AG04450 (cell line): ENCODE measurements around the gene PHF21B. TPM values are rescaled to one million over a fixed set of nuclear protein-coding genes. Genes with fewer than 3 reads are reported as not detected.

Experiments used
- CTCF ChIA-PET: fragments of 300-600, 350-600 bp; formaldehyde crosslinking; extraction: SDS; loops from one replicate; lab custom pipeline; 2022; ENCODE audit warnings: antibody characterized with exemption, inconsistent platforms; lab: Charles Lee
- POLR2A ChIA-PET: fragments of 350-600 bp; formaldehyde crosslinking; extraction: SDS; loops from one replicate; lab custom pipeline; 2021; ENCODE audit warnings: antibody characterized with exemption, inconsistent platforms; lab: Yijun Ruan, JAX
- DNase-seq: peaks from one replicate; pipeline ENCODE4 v3.0.0-alpha.2; 2011; ENCODE audit warnings: low read depth, low spot score
- H3K27ac ChIP-seq: one replicate; pipeline ENCODE4 v1.5.1; 2012; ENCODE audit warnings: low read depth, low read length, control low read depth
- H3K27me3 ChIP-seq: one replicate; pipeline ENCODE4 v1.6.0; 2012; ENCODE audit warnings: low read length; ENCODE audit not compliant: control insufficient read depth, insufficient read depth
- H3K4me3 ChIP-seq: 2 replicates; pipeline ENCODE4 v1.5.1; 2011; ENCODE audit warnings: mild to moderate bottlenecking, low read depth, low read length, control low read depth
- H3K9me3 ChIP-seq: 2 replicates; pipeline ENCODE4 v1.5.1; 2012; ENCODE audit warnings: low read length; ENCODE audit not compliant: control insufficient read depth, insufficient read depth
- polyA plus RNA-seq: library from polyadenylated mRNA; depleted of rRNA; stranded (reverse); fragments of >200 nt; gene quantifications from 2 replicates; pipeline ENCODE4 v1.2.3, GENCODE V29; 2011
- TF ChIP-seq, protein P1 (sequence below): IDR thresholded peaks from 2 replicates; pipeline ENCODE4 v1.5.1; 2011; ENCODE audit warnings: low read depth, low read length, control low read depth, inconsistent platforms

PHF21B gene
- polyA plus RNA-seq, 1 experiment: not detected

DNA sequence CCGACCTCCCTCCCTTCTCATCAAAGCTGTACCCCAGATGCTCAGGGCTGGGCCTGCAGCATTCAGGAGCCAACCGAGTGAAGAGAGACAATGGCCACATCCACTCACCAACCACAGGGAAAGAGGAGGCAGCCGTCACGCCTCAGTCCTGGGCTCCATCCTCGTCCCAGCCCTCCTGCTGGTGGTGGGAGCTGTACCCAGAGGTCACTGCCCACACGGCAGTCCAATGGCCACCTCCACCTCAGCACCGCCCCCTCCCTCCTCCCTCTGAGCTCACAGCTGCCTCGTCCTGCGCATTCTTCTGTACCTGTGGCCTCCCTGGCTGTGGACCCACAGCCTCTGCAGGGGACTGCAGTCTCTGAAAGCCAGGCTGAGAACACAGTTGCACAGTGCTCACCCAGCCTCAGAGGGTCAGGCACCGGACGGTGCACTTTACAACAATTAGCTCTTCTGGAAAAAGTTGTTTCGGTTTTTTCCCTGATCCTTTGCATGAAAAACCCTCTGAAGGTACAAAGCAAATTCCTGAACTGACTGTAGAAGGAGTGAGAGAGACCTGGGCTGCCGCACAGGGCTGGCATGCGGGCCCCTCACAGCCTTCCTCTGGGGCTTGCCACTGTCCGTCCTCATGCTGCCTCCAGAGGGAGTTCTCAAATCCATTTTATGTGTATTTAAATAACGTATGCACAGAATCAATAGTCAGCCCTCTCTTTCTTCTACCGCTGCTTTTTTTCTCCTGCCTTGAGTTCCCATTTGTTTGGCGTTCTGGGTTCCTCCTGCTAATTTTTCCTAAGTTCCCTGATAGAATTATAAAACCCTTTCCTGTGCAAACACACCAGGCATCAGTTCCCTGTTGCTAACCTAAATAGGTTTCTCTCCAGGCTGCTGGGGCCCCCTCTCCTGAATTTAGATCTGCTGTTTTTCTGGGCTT is 52.7 kb downstream of the PHF21B start:
- TF ChIP-seq, protein P1, sequence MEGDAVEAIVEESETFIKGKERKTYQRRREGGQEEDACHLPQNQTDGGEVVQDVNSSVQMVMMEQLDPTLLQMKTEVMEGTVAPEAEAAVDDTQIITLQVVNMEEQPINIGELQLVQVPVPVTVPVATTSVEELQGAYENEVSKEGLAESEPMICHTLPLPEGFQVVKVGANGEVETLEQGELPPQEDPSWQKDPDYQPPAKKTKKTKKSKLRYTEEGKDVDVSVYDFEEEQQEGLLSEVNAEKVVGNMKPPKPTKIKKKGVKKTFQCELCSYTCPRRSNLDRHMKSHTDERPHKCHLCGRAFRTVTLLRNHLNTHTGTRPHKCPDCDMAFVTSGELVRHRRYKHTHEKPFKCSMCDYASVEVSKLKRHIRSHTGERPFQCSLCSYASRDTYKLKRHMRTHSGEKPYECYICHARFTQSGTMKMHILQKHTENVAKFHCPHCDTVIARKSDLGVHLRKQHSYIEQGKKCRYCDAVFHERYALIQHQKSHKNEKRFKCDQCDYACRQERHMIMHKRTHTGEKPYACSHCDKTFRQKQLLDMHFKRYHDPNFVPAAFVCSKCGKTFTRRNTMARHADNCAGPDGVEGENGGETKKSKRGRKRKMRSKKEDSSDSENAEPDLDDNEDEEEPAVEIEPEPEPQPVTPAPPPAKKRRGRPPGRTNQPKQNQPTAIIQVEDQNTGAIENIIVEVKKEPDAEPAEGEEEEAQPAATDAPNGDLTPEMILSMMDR: peak; percentile 47; the same call in 1 of the 2 replicates
- ChIA-PET POLR2A (no interaction called here), CTCF (no interaction called here)
- H3K9me3 ChIP-seq: no peaks in the 10 kb centered on the region; the same call in 1 of the 2 replicates
- H3K27ac ChIP-seq: no peak overlapping the region
- no peak overlapping the region for H3K4me3 ChIP-seq
- no peak for DNase-seq
- H3K27me3 ChIP-seq: peaks cover 21% of the 10 kb centered on the region

DNA sequence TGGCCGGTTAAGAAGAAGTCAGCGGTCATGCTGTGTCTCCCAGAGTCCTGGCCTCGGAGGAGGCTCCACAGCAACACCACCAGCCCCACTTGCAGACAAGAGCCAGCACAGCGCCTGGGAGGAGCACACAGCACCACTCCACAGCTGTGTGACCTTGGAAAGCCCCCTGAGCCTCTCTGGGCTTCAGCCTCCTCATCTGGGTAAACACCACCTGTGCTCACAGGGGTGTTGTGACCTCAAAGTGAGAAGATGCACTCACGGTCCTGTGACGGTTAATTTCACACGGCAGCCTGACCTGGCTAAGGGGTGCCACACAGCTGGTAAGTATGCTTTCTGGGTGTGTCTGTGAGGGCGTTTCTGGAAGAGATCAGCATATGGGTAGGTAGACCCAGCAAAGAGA is 54.7 kb downstream of the PHF21B start:
- no peak for DNase-seq
- ChIA-PET CTCF (no interaction called here), POLR2A (no interaction called here)
- Histone ChIP-seq H3K9me3 (no peaks in the 10 kb centered on the region; the same call in 1 of the 2 replicates), H3K27ac (no peak overlapping the region), H3K27me3 (peaks cover 22% of the 10 kb centered on the region), H3K4me3 (no peak overlapping the region)
- TF ChIP-seq, protein P1: no peak

DNA sequence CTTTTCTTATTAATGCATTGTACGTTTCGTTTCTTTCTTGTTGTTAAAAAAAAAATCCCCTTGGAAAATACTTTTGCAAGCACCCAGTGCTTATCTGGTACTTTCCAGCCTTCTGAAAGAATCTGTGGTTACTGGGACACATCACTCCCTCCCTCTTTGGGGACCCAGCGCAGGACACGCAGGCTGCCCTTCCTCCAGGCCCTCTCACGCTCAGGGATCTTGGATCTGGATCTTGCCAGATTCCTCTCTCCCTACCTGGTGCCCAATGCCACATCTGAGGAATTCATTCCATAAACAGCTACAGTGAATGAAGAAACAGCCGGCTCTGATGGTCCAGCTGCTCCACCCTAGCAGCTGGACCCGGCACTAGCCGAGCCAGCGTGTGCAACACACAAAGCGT is 55.7 kb downstream of the PHF21B start:
- peaks cover 18% of the 10 kb centered on the region for H3K27me3 ChIP-seq
- no peak overlapping the region for H3K27ac ChIP-seq
- ChIA-PET POLR2A (no interaction called here), CTCF (no interaction called here)
- TF ChIP-seq, protein P1: no peak
- DNase-seq: no peak
- no peak overlapping the region for H3K4me3 ChIP-seq
- no peaks in the 10 kb centered on the region; the same call in 1 of the 2 replicates for H3K9me3 ChIP-seq

DNA sequence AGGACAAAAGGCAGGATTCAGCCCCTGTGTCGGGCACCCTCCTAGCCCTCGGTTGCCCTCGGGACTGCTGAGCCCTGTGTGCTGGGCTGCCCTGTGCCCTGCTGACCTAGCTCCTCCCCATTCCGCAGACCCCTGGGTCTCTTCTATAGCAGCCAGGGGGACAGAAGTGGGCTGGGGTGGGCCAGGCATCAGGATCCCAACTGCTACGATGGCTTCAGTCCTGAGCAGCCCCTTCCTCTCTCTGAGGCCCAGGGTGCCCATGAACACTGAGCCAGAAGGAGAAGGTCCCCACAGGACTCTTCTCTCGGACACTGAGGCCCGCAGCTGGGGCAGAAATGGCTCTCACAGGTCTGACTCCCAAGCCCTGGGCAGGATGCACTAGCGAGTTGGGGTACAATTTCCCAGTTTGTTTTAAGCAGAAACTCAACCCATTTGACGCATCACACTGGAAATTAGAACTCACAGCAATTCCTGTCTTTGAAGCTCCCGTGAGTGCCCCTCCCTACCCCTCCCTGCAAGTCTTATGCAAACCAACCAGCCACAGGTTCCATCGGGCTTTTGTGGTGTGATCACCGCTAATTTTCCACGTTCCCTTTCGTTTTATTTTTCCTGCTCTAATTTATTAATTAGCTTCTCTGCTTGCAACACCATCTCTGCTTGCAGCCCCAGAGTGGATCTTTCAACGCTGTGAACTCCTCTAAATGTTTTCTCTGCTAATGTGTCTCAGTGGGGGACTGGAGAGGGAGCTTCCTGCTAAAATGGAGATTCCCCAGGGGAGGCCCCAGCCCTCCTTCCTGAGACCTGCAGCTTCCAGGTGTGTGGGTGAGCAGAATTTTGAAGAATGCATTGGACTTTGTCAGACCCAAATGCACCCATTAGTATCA is 56.7 kb downstream of the PHF21B start:
- no peak for DNase-seq
- H3K27ac ChIP-seq: no peak overlapping the region
- POLR2A ChIA-PET: no interaction called here
- no peak overlapping the region for H3K4me3 ChIP-seq
- CTCF ChIA-PET: interaction anchor here (1.2 kb wide), 1 partner anchor 16 kb away, joined by 3 read pairs; no protein-coding TSS in a partner anchor
- H3K9me3 ChIP-seq: no peaks in the 10 kb centered on the region; the same call in 1 of the 2 replicates
- peaks cover 18% of the 10 kb centered on the region for H3K27me3 ChIP-seq
- TF ChIP-seq, protein P1: no peak
